Measurements from ENCODE around the gene ARSB. TPM values are rescaled to one million over a fixed set of nuclear protein-coding genes. Genes with fewer than 3 reads are reported as not detected.
"Not testable (repeated sequence)": the region's sequence is repeated elsewhere in the genome, so short reads cannot be mapped to it uniquely, and the experiment has no call there.

The ARSB gene
- total RNA-seq, 2 experiments from 2014 or later, result 9.2 TPM

- no peak for TF ChIP-seq EZH2phosphoT487 (IDR thresholded peaks at IDR 0.05; ENCODE audit: borderline replicate concordance, low read depth, low read length)
- TF ChIP-seq, protein P1, sequence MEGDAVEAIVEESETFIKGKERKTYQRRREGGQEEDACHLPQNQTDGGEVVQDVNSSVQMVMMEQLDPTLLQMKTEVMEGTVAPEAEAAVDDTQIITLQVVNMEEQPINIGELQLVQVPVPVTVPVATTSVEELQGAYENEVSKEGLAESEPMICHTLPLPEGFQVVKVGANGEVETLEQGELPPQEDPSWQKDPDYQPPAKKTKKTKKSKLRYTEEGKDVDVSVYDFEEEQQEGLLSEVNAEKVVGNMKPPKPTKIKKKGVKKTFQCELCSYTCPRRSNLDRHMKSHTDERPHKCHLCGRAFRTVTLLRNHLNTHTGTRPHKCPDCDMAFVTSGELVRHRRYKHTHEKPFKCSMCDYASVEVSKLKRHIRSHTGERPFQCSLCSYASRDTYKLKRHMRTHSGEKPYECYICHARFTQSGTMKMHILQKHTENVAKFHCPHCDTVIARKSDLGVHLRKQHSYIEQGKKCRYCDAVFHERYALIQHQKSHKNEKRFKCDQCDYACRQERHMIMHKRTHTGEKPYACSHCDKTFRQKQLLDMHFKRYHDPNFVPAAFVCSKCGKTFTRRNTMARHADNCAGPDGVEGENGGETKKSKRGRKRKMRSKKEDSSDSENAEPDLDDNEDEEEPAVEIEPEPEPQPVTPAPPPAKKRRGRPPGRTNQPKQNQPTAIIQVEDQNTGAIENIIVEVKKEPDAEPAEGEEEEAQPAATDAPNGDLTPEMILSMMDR (conservative IDR thresholded peaks at IDR 0.05; ENCODE audit: low read length), result no peak
- Histone ChIP-seq H3K36me3 (ENCODE audit: insufficient read depth, low read length) (no peaks in the 10 kb centered on the region), H4K20me1 (ENCODE audit: insufficient read depth, low read length) (no peaks in the 10 kb centered on the region), H2AFZ (ENCODE audit: low read length) (no peak overlapping the region), H3K4me2 (ENCODE audit: low read length) (no peak overlapping the region), H3K9me3 (ENCODE audit: low read length) (no peaks in the 10 kb centered on the region), H3K27ac (ENCODE audit: low read depth, low read length, poor library complexity, severe bottlenecking) (no peak overlapping the region), H3K9me2 (ENCODE audit: insufficient read depth, low read length) (no peaks in the 10 kb centered on the region), H3K4me1 (ENCODE audit: insufficient read depth, low read length, poor library complexity, severe bottlenecking) (peaks cover 7% of the 10 kb centered on the region), H3K79me2 (ENCODE audit: insufficient read depth, low read depth, low read length) (no peaks in the 10 kb centered on the region), H3K4me3 (ENCODE audit: low read depth, low read length, poor library complexity, severe bottlenecking) (no peak overlapping the region)
- no peak for DNase-seq (ENCODE audit: low spot score)
- intact Hi-C loops (cut with micrococcal nuclease; ENCODE audit: unreplicated experiment), result no loop called here
- ChIA-PET CTCF (ENCODE audit: unreplicated experiment) (interaction anchor here (0.6 kb wide), 1 partner anchor 155 kb away, joined by 3 read pairs; no protein-coding TSS in a partner anchor), POLR2A (interaction anchor here (0.9 to 1.2 kb wide), 2 partner anchors 50 to 469 kb away, joined by 3 read pairs; no protein-coding TSS in a partner anchor)
- no TSS peak for BruUV-seq (replicated peaks)
Observed at GRCh38 chr5:78912085-78912771, 72.9 kb downstream of the ARSB start.

- H4K20me1 ChIP-seq (ENCODE audit: insufficient read depth, low read length); intact Hi-C loops (cut with micrococcal nuclease; ENCODE audit: unreplicated experiment); H3K79me2 ChIP-seq (ENCODE audit: insufficient read depth, low read depth, low read length); H3K36me3 ChIP-seq (ENCODE audit: insufficient read depth, low read length); BruUV-seq (replicated peaks); H3K4me2 ChIP-seq (ENCODE audit: low read length); H3K27ac ChIP-seq (ENCODE audit: low read depth, low read length, poor library complexity, severe bottlenecking); DNase-seq (ENCODE audit: low spot score); H3K9me3 ChIP-seq (ENCODE audit: low read length); H3K4me3 ChIP-seq (ENCODE audit: low read depth, low read length, poor library complexity, severe bottlenecking); H3K9me2 ChIP-seq (ENCODE audit: insufficient read depth, low read length); H2AFZ ChIP-seq (ENCODE audit: low read length); CTCF ChIA-PET (ENCODE audit: unreplicated experiment): not testable (repeated sequence)
- POLR2A ChIA-PET, result interaction anchor here (1.2 kb wide), 1 partner anchor 25 kb away, joined by 3 read pairs; no protein-coding TSS in a partner anchor
- peaks cover 30% of the 10 kb centered on the region for H3K4me1 ChIP-seq (ENCODE audit: insufficient read depth, low read length, poor library complexity, severe bottlenecking)
Observed at GRCh38 chr5:78909224-78909983, 75.7 kb downstream of the ARSB start.

DNA sequence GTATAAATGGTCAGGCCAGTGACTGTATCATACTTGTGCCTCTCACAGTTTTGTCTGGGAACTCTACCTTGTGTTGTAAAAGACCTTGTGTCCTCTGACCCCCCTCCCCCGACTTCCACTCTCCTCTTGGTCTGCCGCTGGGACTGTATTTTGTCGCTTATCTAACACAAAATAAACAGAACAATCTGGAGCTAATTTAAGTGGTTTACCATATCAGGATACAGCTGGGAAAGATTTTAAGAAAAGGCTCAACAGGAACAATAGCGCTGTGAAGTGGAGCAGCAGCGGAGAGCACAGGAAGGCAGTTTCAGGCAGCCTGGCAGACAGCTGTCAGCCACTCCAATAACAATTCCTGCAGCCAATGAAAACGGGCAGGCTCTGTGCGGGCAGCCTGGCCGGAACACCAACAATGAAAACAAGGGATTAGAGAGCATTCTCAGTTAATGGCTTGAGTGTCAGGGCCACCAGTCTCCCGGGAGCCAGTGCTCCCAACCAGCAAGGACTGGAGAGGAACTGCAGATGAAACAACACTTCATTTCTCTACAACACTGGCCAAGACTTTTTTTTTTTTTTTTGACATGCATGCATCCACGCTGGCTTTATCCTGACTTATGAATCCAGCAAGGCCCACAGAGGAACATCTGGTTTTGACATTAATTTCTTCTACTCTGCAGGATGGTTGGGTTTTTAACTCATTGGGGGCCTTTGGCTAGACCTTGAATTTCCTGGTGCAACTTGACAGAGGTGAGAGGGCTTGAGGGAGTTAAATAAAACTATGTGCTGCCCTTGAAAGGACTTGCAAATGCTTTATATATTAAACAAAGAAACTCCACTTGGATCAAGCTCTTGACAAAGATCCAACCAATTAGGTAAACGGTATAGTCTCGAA is 76.7 kb downstream of the ARSB start:
- BruUV-seq (replicated peaks), result no TSS peak
- POLR2A ChIA-PET, result interaction anchor here (1.0 to 1.2 kb wide), 2 partner anchors 26 to 243 kb away, joined by 3 read pairs; no protein-coding TSS in a partner anchor
- CTCF ChIA-PET (ENCODE audit: unreplicated experiment), result no interaction called here

More for the DNA sequence above, 76.7 kb downstream of the ARSB start:
- no peak overlapping the region for H3K4me3 ChIP-seq (ENCODE audit: low read depth, low read length, poor library complexity, severe bottlenecking)
- H3K27ac ChIP-seq (ENCODE audit: low read depth, low read length, poor library complexity, severe bottlenecking), result no peak overlapping the region
- H3K79me2 ChIP-seq (ENCODE audit: insufficient read depth, low read depth, low read length), result no peaks in the 10 kb centered on the region
- intact Hi-C loops (cut with micrococcal nuclease; ENCODE audit: unreplicated experiment), result no loop called here
- H3K4me1 ChIP-seq (ENCODE audit: insufficient read depth, low read length, poor library complexity, severe bottlenecking), result peaks cover 30% of the 10 kb centered on the region
- no peak overlapping the region for H2AFZ ChIP-seq (ENCODE audit: low read length)
- DNase-seq (ENCODE audit: low spot score), result no peak
- no peaks in the 10 kb centered on the region for H3K36me3 ChIP-seq (ENCODE audit: insufficient read depth, low read length)
- H3K9me3 ChIP-seq (ENCODE audit: low read length), result no peaks in the 10 kb centered on the region
- H4K20me1 ChIP-seq (ENCODE audit: insufficient read depth, low read length), result no peaks in the 10 kb centered on the region
- H3K4me2 ChIP-seq (ENCODE audit: low read length), result no peak overlapping the region
- TF ChIP-seq, protein P1 (conservative IDR thresholded peaks at IDR 0.05; ENCODE audit: low read length), result no peak
- no peak for TF ChIP-seq EZH2phosphoT487 (IDR thresholded peaks at IDR 0.05; ENCODE audit: borderline replicate concordance, low read depth, low read length)
- H3K9me2 ChIP-seq (ENCODE audit: insufficient read depth, low read length), result no peaks in the 10 kb centered on the region

Measured in OCI-LY7 (cell line).